Measurements from ENCODE around the gene SGSH. TPM values are rescaled to one million over a fixed set of nuclear protein-coding genes. Genes with fewer than 3 reads are reported as not detected.

SGSH gene
- total RNA-seq, 1 donor from 2014 or later, result 24.0 TPM

GRCh38 chr17:80198144-80198661 is 21.9 kb downstream of the SGSH start:
- TF ChIP-seq CTCF (IDR thresholded peaks at IDR 0.05; ENCODE audit: insufficient read depth, low read depth, low read length) (no peak), EZH2 (IDR thresholded peaks at IDR 0.05; ENCODE audit: insufficient read depth, low read length) (no peak)
- Histone ChIP-seq H4K20me1 (ENCODE audit: insufficient read depth, low read length) (no peaks in the 10 kb centered on the region), H3K4me1 (ENCODE audit: insufficient read depth, low read length) (no peaks in the 10 kb centered on the region), H3K9ac (ENCODE audit: low read length) (no peak overlapping the region), H3K27me3 (ENCODE audit: insufficient read depth, low read length) (no peaks in the 10 kb centered on the region), H2AFZ (ENCODE audit: low read depth, low read length) (no peak overlapping the region), H3K9me3 (ENCODE audit: insufficient read depth, low read depth, low read length) (no peaks in the 10 kb centered on the region), H3K36me3 (ENCODE audit: insufficient read depth, low read length) (no peaks in the 10 kb centered on the region), H3K79me2 (ENCODE audit: insufficient read depth, low read length) (no peaks in the 10 kb centered on the region), H3K4me3 (ENCODE audit: insufficient read depth, low read depth, low read length) (no peak overlapping the region), H3K27ac (ENCODE audit: low read depth, low read length) (no peak overlapping the region), H3K4me2 (ENCODE audit: low read length) (no peak overlapping the region)
- Mint-ChIP-seq H3K4me1 (ENCODE audit: low read depth, unreplicated experiment) (peaks cover 2% of the 10 kb centered on the region), H3K36me3 (ENCODE audit: low read depth, unreplicated experiment) (no peaks in the 10 kb centered on the region), H3K9me3 (ENCODE audit: unreplicated experiment) (peaks cover 7% of the 10 kb centered on the region), H3K27me3 (ENCODE audit: low read depth, unreplicated experiment) (peaks cover 21% of the 10 kb centered on the region), H3K4me3 (ENCODE audit: unreplicated experiment) (no peak overlapping the region), H3K27ac (ENCODE audit: unreplicated experiment) (no peak overlapping the region)
- DNase-seq (ENCODE audit: low read depth) (no peak), FAIRE-seq (no peak)

GRCh38 chr17:80196652-80197051 is 23.5 kb downstream of the SGSH start:
- no peak overlapping the region for H3K9ac ChIP-seq (ENCODE audit: low read length)
- H3K79me2 ChIP-seq (ENCODE audit: insufficient read depth, low read length), result no peaks in the 10 kb centered on the region
- Mint-ChIP-seq H3K27ac (ENCODE audit: unreplicated experiment) (no peak overlapping the region), H3K36me3 (ENCODE audit: low read depth, unreplicated experiment) (no peaks in the 10 kb centered on the region), H3K4me3 (ENCODE audit: unreplicated experiment) (no peak overlapping the region), H3K9me3 (ENCODE audit: unreplicated experiment) (peaks cover 7% of the 10 kb centered on the region), H3K27me3 (ENCODE audit: low read depth, unreplicated experiment) (peaks cover 34% of the 10 kb centered on the region), H3K4me1 (ENCODE audit: low read depth, unreplicated experiment) (peaks cover 4% of the 10 kb centered on the region)
- no peak overlapping the region for H2AFZ ChIP-seq (ENCODE audit: low read depth, low read length)
- no peak overlapping the region for H3K4me2 ChIP-seq (ENCODE audit: low read length)
- H3K27me3 ChIP-seq (ENCODE audit: insufficient read depth, low read length), result peaks cover 7% of the 10 kb centered on the region
- FAIRE-seq (no peak), DNase-seq (ENCODE audit: low read depth) (no peak)
- no peaks in the 10 kb centered on the region for H3K9me3 ChIP-seq (ENCODE audit: insufficient read depth, low read depth, low read length)
- H3K36me3 ChIP-seq (ENCODE audit: insufficient read depth, low read length), result no peaks in the 10 kb centered on the region
- H3K4me1 ChIP-seq (ENCODE audit: insufficient read depth, low read length), result no peaks in the 10 kb centered on the region
- no peak for TF ChIP-seq EZH2 (IDR thresholded peaks at IDR 0.05; ENCODE audit: insufficient read depth, low read length)
- TF ChIP-seq CTCF (IDR thresholded peaks at IDR 0.05; ENCODE audit: insufficient read depth, low read depth, low read length), result no peak
- no peaks in the 10 kb centered on the region for H4K20me1 ChIP-seq (ENCODE audit: insufficient read depth, low read length)
- H3K4me3 ChIP-seq (ENCODE audit: insufficient read depth, low read depth, low read length), result no peak overlapping the region
- H3K27ac ChIP-seq (ENCODE audit: low read depth, low read length), result no peak overlapping the region

- H3K27ac ChIP-seq (ENCODE audit: low read depth, low read length), result no peak overlapping the region
These were observed 24.2 kb downstream of the SGSH start for GRCh38 chr17:80195671-80196529.

More at GRCh38 chr17:80195671-80196529, 24.2 kb downstream of the SGSH start:
- TF ChIP-seq EZH2 (IDR thresholded peaks at IDR 0.05; ENCODE audit: insufficient read depth, low read length) (no peak), CTCF (IDR thresholded peaks at IDR 0.05; ENCODE audit: insufficient read depth, low read depth, low read length) (peak; percentile 73)
- FAIRE-seq, result no peak
- H3K4me1 Mint-ChIP-seq (ENCODE audit: low read depth, unreplicated experiment), result peaks cover 4% of the 10 kb centered on the region
- peaks cover 39% of the 10 kb centered on the region for H3K27me3 Mint-ChIP-seq (ENCODE audit: low read depth, unreplicated experiment)
- H3K27ac Mint-ChIP-seq (ENCODE audit: unreplicated experiment), result no peak overlapping the region
- H3K4me3 Mint-ChIP-seq (ENCODE audit: unreplicated experiment), result no peak overlapping the region
- Histone ChIP-seq H3K4me2 (ENCODE audit: low read length) (no peak overlapping the region), H3K9me3 (ENCODE audit: insufficient read depth, low read depth, low read length) (no peaks in the 10 kb centered on the region), H2AFZ (ENCODE audit: low read depth, low read length) (no peak overlapping the region), H3K4me3 (ENCODE audit: insufficient read depth, low read depth, low read length) (no peak overlapping the region), H3K36me3 (ENCODE audit: insufficient read depth, low read length) (no peaks in the 10 kb centered on the region), H3K79me2 (ENCODE audit: insufficient read depth, low read length) (no peaks in the 10 kb centered on the region), H3K9ac (ENCODE audit: low read length) (no peak overlapping the region), H4K20me1 (ENCODE audit: insufficient read depth, low read length) (no peaks in the 10 kb centered on the region), H3K27me3 (ENCODE audit: insufficient read depth, low read length) (peaks cover 9% of the 10 kb centered on the region), H3K4me1 (ENCODE audit: insufficient read depth, low read length) (no peaks in the 10 kb centered on the region)
- no peak for DNase-seq (ENCODE audit: low read depth)
- H3K9me3 Mint-ChIP-seq (ENCODE audit: unreplicated experiment), result peaks cover 7% of the 10 kb centered on the region
- no peaks in the 10 kb centered on the region for H3K36me3 Mint-ChIP-seq (ENCODE audit: low read depth, unreplicated experiment)
